ENCODE results near the gene LTBP1.

DNA sequence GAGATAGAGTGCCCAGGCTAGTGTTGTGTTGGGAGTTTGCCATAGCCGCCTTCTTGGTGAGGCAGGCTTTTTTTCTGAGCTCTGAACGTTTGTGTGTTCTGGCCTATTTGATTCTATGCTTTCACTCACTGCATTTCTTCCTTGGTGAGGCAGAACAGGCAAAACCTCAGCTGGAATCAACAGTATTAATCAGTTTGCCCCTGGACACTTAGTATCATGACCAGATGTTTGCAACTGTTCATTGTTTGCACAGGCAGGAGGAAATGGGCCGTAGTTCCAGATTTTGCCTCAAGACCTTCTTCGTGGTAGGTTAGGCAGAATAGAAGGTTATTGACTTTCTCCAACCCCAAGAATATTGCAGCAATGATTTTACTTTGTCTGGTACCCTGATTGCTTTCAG, 311.6 kb downstream of the LTBP1 start:
- TF ChIP-seq REST (IDR thresholded peaks at IDR 0.05) (no peak), RXRA (IDR thresholded peaks at IDR 0.05) (no peak), SP1 (IDR thresholded peaks at IDR 0.05) (no peak), TAF1 (conservative IDR thresholded peaks at IDR 0.05) (no peak), MAX (IDR thresholded peaks at IDR 0.05) (no peak)
- TF ChIP-seq, protein P1, sequence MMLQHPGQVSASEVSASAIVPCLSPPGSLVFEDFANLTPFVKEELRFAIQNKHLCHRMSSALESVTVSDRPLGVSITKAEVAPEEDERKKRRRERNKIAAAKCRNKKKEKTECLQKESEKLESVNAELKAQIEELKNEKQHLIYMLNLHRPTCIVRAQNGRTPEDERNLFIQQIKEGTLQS (IDR thresholded peaks at IDR 0.05): no peak
- TF ChIP-seq, protein P2, sequence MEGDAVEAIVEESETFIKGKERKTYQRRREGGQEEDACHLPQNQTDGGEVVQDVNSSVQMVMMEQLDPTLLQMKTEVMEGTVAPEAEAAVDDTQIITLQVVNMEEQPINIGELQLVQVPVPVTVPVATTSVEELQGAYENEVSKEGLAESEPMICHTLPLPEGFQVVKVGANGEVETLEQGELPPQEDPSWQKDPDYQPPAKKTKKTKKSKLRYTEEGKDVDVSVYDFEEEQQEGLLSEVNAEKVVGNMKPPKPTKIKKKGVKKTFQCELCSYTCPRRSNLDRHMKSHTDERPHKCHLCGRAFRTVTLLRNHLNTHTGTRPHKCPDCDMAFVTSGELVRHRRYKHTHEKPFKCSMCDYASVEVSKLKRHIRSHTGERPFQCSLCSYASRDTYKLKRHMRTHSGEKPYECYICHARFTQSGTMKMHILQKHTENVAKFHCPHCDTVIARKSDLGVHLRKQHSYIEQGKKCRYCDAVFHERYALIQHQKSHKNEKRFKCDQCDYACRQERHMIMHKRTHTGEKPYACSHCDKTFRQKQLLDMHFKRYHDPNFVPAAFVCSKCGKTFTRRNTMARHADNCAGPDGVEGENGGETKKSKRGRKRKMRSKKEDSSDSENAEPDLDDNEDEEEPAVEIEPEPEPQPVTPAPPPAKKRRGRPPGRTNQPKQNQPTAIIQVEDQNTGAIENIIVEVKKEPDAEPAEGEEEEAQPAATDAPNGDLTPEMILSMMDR (IDR thresholded peaks at IDR 0.05; ENCODE audit: low read depth, low read length, missing input control): no peak

All from liver (tissue), 3 donors.